H1 (cell line): ENCODE data around the gene C17orf107.

Experiments used
- CTCF ChIP-seq, 3 experiments: IDR thresholded peaks; 1 replicate in 2 of 3; 2 replicates in 1 of 3; pipeline versions ENCODE4 v1.5.1 to v1.6.1; 2011; ENCODE audit warnings: low read length in 3 of 3, mild to moderate bottlenecking in 3 of 3, inconsistent platforms in 2 of 3, low read depth in 1 of 3, moderate library complexity in 1 of 3; ENCODE audit not compliant: insufficient read depth in 1 of 3; ENCODE audit errors: control extremely low read depth in 1 of 3
- EP300 ChIP-seq, 2 experiments: IDR thresholded peaks; 1 replicate in 1 of 2; 2 replicates in 1 of 2; pipeline ENCODE4 v1.6.1; 2011 to 2012; ENCODE audit warnings: low read depth in 2 of 2, low read length in 2 of 2, mild to moderate bottlenecking in 2 of 2, borderline replicate concordance in 1 of 2, inconsistent platforms in 1 of 2, moderate library complexity in 1 of 2

DNA sequence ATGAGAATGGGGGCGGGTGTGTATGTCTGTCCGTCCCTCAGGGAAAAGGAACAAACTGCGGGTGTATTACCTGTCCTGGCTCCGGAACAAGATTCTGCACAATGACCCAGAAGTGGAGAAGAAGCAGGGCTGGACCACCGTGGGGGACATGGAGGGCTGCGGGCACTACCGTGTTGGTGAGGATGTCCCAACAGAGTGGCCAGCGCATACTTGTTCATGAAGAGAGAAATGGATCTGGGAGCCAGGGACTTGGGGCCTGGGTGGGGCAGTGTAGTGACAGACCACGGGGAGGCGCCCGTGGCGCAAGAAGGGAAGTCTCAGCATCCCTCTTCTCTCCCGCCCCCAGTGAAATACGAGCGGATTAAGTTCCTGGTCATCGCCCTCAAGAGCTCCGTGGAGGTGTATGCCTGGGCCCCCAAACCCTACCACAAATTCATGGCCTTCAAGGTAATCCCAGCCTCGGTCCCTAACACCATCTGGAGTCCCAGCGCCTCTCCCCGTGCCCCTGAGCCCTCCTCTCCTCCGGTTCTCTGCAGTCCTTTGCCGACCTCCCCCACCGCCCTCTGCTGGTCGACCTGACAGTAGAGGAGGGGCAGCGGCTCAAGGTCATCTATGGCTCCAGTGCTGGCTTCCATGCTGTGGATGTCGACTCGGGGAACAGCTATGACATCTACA lies 3.5 kb upstream of the C17orf107 start:
- TF ChIP-seq EP300 (IDR thresholded peaks at IDR 0.05; ENCODE audit: borderline replicate concordance in 1 of 2, low read depth in 2 of 2, low read length in 2 of 2) (no peak), CTCF (IDR thresholded peaks at IDR 0.05; ENCODE audit: control extremely low read depth in 1 of 3, insufficient read depth in 1 of 3, low read depth in 1 of 3, low read length in 3 of 3) (peak; percentile 54 to 69 (median 55))
